ENCODE results near the gene CSF1R.

DNA sequence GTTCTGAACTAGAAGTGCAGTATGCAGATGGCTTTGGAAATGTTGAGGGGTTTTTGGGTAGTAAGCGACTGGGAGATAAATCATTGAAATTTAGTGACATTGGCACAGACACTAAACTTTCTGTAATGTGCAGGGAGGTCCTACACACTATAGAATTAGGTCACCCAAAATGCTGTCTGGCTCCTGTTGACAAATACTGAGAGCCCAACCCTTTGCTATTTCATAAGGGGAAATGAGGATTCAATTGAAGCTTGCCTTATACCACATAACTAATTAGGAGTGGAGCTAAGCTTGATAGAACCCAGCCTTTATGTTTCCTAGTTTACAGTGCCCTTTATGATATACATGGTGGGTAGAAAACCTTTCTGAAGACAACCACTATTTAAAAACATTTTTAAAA, 63.2 kb downstream of the CSF1R start:
- no peak for TF ChIP-seq POLR2A (IDR thresholded peaks at IDR 0.05; ENCODE audit: low read depth, low read length)
- TF ChIP-seq, protein P1, sequence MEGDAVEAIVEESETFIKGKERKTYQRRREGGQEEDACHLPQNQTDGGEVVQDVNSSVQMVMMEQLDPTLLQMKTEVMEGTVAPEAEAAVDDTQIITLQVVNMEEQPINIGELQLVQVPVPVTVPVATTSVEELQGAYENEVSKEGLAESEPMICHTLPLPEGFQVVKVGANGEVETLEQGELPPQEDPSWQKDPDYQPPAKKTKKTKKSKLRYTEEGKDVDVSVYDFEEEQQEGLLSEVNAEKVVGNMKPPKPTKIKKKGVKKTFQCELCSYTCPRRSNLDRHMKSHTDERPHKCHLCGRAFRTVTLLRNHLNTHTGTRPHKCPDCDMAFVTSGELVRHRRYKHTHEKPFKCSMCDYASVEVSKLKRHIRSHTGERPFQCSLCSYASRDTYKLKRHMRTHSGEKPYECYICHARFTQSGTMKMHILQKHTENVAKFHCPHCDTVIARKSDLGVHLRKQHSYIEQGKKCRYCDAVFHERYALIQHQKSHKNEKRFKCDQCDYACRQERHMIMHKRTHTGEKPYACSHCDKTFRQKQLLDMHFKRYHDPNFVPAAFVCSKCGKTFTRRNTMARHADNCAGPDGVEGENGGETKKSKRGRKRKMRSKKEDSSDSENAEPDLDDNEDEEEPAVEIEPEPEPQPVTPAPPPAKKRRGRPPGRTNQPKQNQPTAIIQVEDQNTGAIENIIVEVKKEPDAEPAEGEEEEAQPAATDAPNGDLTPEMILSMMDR (conservative IDR thresholded peaks at IDR 0.05; ENCODE audit: low read depth, low read length) = no peak
- TF ChIP-seq RAD21 (IDR thresholded peaks at IDR 0.05; ENCODE audit: low read length) = no peak
- TF ChIP-seq MAZ (IDR thresholded peaks at IDR 0.05; ENCODE audit: borderline replicate concordance, low read depth, low read length) = no peak
- TF ChIP-seq ELK1 (IDR thresholded peaks at IDR 0.05; ENCODE audit: borderline replicate concordance, low read depth, low read length) = no peak
